ENCODE data around the gene RPS29. TPM values are rescaled to one million over a fixed set of nuclear protein-coding genes. Genes with fewer than 3 reads are reported as not detected.
"Not testable (repeated sequence)": the region's sequence is repeated elsewhere in the genome, so short reads cannot be mapped to it uniquely, and the experiment has no call there.

Gene RPS29
- total RNA-seq, 2 experiments from 2014 or later = 3,356 to 3,996 TPM

DNA sequence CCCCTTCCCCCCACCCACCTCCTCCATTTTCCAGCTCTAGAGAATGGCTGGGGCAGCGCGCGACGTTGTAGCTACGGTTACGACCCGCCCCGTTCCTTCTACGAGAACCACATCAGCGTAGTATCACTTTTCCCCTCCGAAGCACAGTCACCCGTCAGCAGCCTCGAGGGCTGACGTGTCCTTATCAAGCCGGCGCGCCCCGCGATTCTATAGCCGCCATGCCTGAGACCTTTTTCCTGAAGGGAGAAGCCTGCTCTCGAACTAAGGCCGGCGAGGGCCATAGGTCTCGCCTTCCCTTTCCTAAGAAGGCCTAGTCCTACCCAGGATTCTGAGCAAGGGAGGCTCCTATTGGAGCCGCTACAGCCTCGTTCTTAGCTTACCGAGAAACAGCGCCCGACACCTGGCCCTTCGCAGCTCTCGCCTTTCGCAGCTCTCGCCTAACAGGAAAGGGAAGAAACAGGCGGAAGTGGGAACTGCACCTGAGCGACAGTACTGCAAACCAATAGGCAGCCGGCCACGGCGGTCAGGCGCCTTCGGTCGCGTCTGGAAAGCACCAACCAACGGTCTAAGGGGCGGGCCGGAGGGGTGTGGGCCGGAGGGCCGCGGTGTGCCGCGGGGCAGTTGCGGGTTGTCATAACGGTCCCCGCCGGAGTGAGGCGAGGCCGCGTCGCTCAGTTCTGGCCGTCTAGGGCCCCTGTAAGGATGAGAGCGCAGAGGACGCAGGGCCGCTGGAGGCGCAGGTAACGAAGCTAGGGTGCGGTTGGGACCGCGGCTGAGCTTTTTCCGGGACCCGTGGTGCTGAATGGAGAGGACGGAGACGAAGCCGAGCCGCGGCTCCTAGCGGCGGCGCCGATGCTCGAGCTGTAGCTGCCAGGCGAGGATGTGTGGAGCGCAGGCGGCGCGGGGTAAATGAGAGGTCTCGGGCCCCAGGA, 34.3 kb upstream of the RPS29 start, which contains the start of the genes MGAT2 and RPL36AL:
Gene MGAT2 (plus strand): TSS at position 618 of the 932 bp plus-strand sequence. CDS start 470 bp downstream, outside the sequence.
Gene RPL36AL (minus strand): TSS at position 445 of the 932 bp plus-strand sequence. CDS start 1,522 bp downstream, outside the sequence.
- intact Hi-C loops (cut with DNase I, micrococcal nuclease) = loop anchor here (1.0 to 5.0 kb wide), 8 partner anchors 14 to 692 kb away; partner anchors contain the start of genes LRR1 (in 2 of the 2), DMAC2L (in 1 of the 2), DNAAF2 (in 1 of the 2) and L2HGDH (in 1 of the 2)
- no peaks in the 10 kb centered on the region for H3K9me3 Mint-ChIP-seq
- peaks cover 36% of the 10 kb centered on the region for H3K4me1 ChIP-seq (ENCODE audit: insufficient read depth, low read length)
- ChIA-PET POLR2A (interaction anchor here (0.6 to 6.2 kb wide), 43 partner anchors 8 to 1211 kb away, joined by 3 to 350 read pairs (median 4); partner anchors contain the start of genes ARF6, CDKL1, DMAC2L and DNAAF2), CTCF (interaction anchor here (0.7 to 7.4 kb wide), 11 partner anchors 13 to 240 kb away, joined by 3 to 168 read pairs (median 5); partner anchors contain the start of genes DNAAF2, KLHDC2, LRR1 and POLE2)
- peak; percentile 79 for ATAC-seq (ENCODE audit: poor library complexity)
- no peaks in the 10 kb centered on the region for H3K9me3 ChIP-seq (ENCODE audit: control insufficient read depth in 1 of 2, insufficient read depth in 1 of 2, low read length in 2 of 2)
- H3K27ac Mint-ChIP-seq = peak within 1 kb of the TSS; percentile 100
- peak within 1 kb of the TSS; percentile 95 for H3K4me3 ChIP-seq (ENCODE audit: low read length)
- H3K36me3 Mint-ChIP-seq (ENCODE audit: low read depth) = peaks cover 55% of the 10 kb centered on the region
- peak within 1 kb of the TSS; percentile 98 to 99 for H3K27ac ChIP-seq (ENCODE audit: low read depth in 1 of 2, low read length in 2 of 2)
- peaks cover 73% of the 10 kb centered on the region for H3K4me1 Mint-ChIP-seq (ENCODE audit: low read depth)
- peak within 1 kb of the TSS; percentile 99 for H3K4me3 Mint-ChIP-seq
- peak; percentile 84 to 97 (median 91) for DNase-seq
- no peaks in the 10 kb centered on the region for H3K27me3 Mint-ChIP-seq
- TF ChIP-seq, protein P1, sequence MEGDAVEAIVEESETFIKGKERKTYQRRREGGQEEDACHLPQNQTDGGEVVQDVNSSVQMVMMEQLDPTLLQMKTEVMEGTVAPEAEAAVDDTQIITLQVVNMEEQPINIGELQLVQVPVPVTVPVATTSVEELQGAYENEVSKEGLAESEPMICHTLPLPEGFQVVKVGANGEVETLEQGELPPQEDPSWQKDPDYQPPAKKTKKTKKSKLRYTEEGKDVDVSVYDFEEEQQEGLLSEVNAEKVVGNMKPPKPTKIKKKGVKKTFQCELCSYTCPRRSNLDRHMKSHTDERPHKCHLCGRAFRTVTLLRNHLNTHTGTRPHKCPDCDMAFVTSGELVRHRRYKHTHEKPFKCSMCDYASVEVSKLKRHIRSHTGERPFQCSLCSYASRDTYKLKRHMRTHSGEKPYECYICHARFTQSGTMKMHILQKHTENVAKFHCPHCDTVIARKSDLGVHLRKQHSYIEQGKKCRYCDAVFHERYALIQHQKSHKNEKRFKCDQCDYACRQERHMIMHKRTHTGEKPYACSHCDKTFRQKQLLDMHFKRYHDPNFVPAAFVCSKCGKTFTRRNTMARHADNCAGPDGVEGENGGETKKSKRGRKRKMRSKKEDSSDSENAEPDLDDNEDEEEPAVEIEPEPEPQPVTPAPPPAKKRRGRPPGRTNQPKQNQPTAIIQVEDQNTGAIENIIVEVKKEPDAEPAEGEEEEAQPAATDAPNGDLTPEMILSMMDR (IDR thresholded peaks at IDR 0.05) = peak; percentile 22
- H3K27me3 ChIP-seq (ENCODE audit: control insufficient read depth in 1 of 2, insufficient read depth in 2 of 2, low read length in 2 of 2) = no peaks in the 10 kb centered on the region
- peaks cover 24% of the 10 kb centered on the region for H3K36me3 ChIP-seq (ENCODE audit: insufficient read depth, low read length)

DNA sequence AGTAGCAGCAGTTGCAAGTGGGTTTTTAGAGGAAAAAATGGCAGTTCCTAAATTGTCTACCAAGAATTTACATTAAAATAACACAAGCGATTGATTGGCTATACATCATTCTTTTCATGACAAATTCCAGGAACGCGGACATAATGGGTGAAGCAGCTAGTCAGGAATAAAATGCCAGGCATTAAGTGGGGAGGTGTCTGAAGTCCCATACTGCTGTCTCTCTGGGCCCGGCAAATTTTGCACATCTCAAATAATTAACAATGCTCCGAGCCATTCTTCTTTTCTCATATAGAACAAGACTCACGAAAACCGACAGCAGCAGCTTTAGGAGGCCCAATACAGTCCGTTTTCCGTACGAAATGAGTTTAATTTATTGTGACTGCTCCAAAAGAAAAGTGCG, 33.5 kb upstream of the RPS29 start:
- peaks cover 55% of the 10 kb centered on the region for H3K36me3 Mint-ChIP-seq (ENCODE audit: low read depth)
- ChIA-PET CTCF (interaction anchor here (0.9 to 7.4 kb wide), 7 partner anchors 14 to 148 kb away, joined by 3 to 168 read pairs (median 13); partner anchors contain the start of genes DNAAF2, KLHDC2, LRR1 and POLE2), POLR2A (interaction anchor here (0.6 to 6.2 kb wide), 37 partner anchors 9 to 1212 kb away, joined by 3 to 350 read pairs (median 4); partner anchors contain the start of genes ARF6, DMAC2L, DNAAF2 and KLHDC1)
- Histone ChIP-seq H3K4me3 (ENCODE audit: low read length) (peak overlapping the region; percentile 95), H3K27me3 (ENCODE audit: control insufficient read depth in 1 of 2, insufficient read depth in 2 of 2, low read length in 2 of 2) (no peaks in the 10 kb centered on the region), H3K4me1 (ENCODE audit: insufficient read depth, low read length) (peaks cover 36% of the 10 kb centered on the region), H3K9me3 (ENCODE audit: control insufficient read depth in 1 of 2, insufficient read depth in 1 of 2, low read length in 2 of 2) (no peaks in the 10 kb centered on the region), H3K27ac (ENCODE audit: low read depth in 1 of 2, low read length in 2 of 2) (peak overlapping the region; percentile 98 to 99), H3K36me3 (ENCODE audit: insufficient read depth, low read length) (peaks cover 23% of the 10 kb centered on the region)
- DNase-seq (no peak), ATAC-seq (ENCODE audit: poor library complexity) (no peak)
- peaks cover 69% of the 10 kb centered on the region for H3K4me1 Mint-ChIP-seq (ENCODE audit: low read depth)
- peak overlapping the region; percentile 99 for H3K4me3 Mint-ChIP-seq
- TF ChIP-seq, protein P1 (IDR thresholded peaks at IDR 0.05) = no peak
- no peaks in the 10 kb centered on the region for H3K9me3 Mint-ChIP-seq
- H3K27me3 Mint-ChIP-seq = no peaks in the 10 kb centered on the region
- H3K27ac Mint-ChIP-seq = peak overlapping the region; percentile 100
- intact Hi-C loops (cut with DNase I, micrococcal nuclease) = loop anchor here (1.0 to 5.0 kb wide), 9 partner anchors 15 to 693 kb away; partner anchors contain the start of genes LRR1 (in 2 of the 2), DMAC2L (in 1 of the 2), DNAAF2 (in 1 of the 2) and L2HGDH (in 1 of the 2)

DNA sequence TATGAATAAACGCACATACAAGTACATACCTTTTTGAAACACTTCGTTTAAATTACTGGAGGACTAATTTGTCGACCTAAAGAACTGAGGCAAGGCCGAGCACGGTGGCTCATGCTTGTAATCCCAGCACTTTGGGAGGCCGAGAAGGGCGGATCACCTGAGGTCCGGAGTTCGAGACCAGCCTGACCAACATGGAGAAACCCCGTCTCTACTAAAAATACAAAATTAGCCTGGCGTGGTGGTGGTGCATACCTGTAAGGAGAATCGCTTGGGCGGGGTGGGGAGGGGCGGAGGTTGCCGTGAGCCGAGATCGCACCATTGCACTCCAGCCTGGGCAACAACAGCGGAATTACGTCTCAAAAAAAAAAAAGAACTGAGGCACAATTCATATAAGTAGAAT, 33.1 kb upstream of the RPS29 start:
- peak overlapping the region; percentile 100 for H3K27ac Mint-ChIP-seq
- ChIA-PET CTCF (interaction anchor here (1.1 to 7.4 kb wide), 5 partner anchors 14 to 149 kb away, joined by 3 to 168 read pairs (median 13); partner anchors contain the start of genes DNAAF2, KLHDC2, POLE2 and RPS29), POLR2A (interaction anchor here (1.3 to 6.2 kb wide), 9 partner anchors 9 to 243 kb away, joined by 4 to 350 read pairs (median 45); partner anchors contain the start of genes DNAAF2, KLHDC2, LRR1 and NEMF)
- DNase-seq; ATAC-seq (ENCODE audit: poor library complexity); H3K27me3 Mint-ChIP-seq; H3K27me3 ChIP-seq (ENCODE audit: control insufficient read depth in 1 of 2, insufficient read depth in 2 of 2, low read length in 2 of 2); H3K9me3 ChIP-seq (ENCODE audit: control insufficient read depth in 1 of 2, insufficient read depth in 1 of 2, low read length in 2 of 2); H3K9me3 Mint-ChIP-seq: not testable (repeated sequence)
- peaks cover 35% of the 10 kb centered on the region for H3K4me1 ChIP-seq (ENCODE audit: insufficient read depth, low read length)
- peaks cover 66% of the 10 kb centered on the region for H3K4me1 Mint-ChIP-seq (ENCODE audit: low read depth)
- peaks cover 57% of the 10 kb centered on the region for H3K36me3 Mint-ChIP-seq (ENCODE audit: low read depth)
- peak overlapping the region in 1 of 2 donors; percentile 99 for H3K27ac ChIP-seq (ENCODE audit: low read depth in 1 of 2, low read length in 2 of 2)
- intact Hi-C loops (cut with DNase I, micrococcal nuclease) = loop anchor here in 1 of 2 experiments (2.0 kb wide), 1 partner anchor 34 kb away; no protein-coding TSS in a partner anchor
- peak overlapping the region; percentile 95 for H3K4me3 ChIP-seq (ENCODE audit: low read length)
- peak overlapping the region; percentile 99 for H3K4me3 Mint-ChIP-seq
- H3K36me3 ChIP-seq (ENCODE audit: insufficient read depth, low read length) = peaks cover 21% of the 10 kb centered on the region

Measured in CD4-positive, alpha-beta T cell (primary cell).